ENCODE data around the gene TVP23C. TPM values are rescaled to one million over a fixed set of nuclear protein-coding genes. Genes with fewer than 3 reads are reported as not detected.
"Not testable (repeated sequence)": the region's sequence is repeated elsewhere in the genome, so short reads cannot be mapped to it uniquely, and the experiment has no call there.

TVP23C gene
- 11.5 and 16.9 TPM in 2 replicates for total RNA-seq (2021)
- long read RNA-seq, partial matches to known transcripts: 0 of 8 reads
- long read RNA-seq, other reads (novel, unspliced or antisense): 8 of 8 reads

- H2BK15ac ChIP-seq (ENCODE audit: low read depth, low read length); H4K20me1 ChIP-seq (ENCODE audit: control insufficient read depth, insufficient read depth, insufficient read length); H4K8ac ChIP-seq (replicated peaks; ENCODE audit: insufficient read length, low read depth, low read length); H3K4me1 ChIP-seq (ENCODE audit: insufficient read depth, low read length); H3K27me3 ChIP-seq (ENCODE audit: insufficient read depth, low read length); H4K5ac ChIP-seq (ENCODE audit: insufficient read length, low read depth, low read length); H3K9me3 Mint-ChIP-seq; H3K56ac ChIP-seq (ENCODE audit: insufficient read length, low read depth, low read length); H3K79me1 ChIP-seq (ENCODE audit: insufficient read depth, low read depth, low read length, poor library complexity, severe bottlenecking); H2BK20ac ChIP-seq (ENCODE audit: low read depth, low read length, poor library complexity, severe bottlenecking); H3K9ac ChIP-seq (ENCODE audit: extremely low read depth, insufficient read length, low read length); H3K4me2 ChIP-seq (ENCODE audit: insufficient read depth, insufficient read length, low read length); H2BK5ac ChIP-seq (ENCODE audit: insufficient read length, low read length); H3K27ac ChIP-seq (ENCODE audit: insufficient read length, low read depth, low read length); H2BK120ac ChIP-seq (ENCODE audit: low read depth, low read length, poor library complexity, severe bottlenecking); H2AK5ac ChIP-seq (ENCODE audit: insufficient read length, low read length); H2AFZ ChIP-seq (ENCODE audit: low read length); H3K18ac ChIP-seq (ENCODE audit: insufficient read length, low read depth, low read length); H4K91ac ChIP-seq (ENCODE audit: insufficient read length, low read depth, low read length); H3K14ac ChIP-seq (ENCODE audit: insufficient read depth, low read length); H3T11ph ChIP-seq (ENCODE audit: low read length); H2BK12ac ChIP-seq (ENCODE audit: insufficient read length, low read depth, low read length); H3K23me2 ChIP-seq (ENCODE audit: insufficient read length, low read depth, low read length, poor library complexity, severe bottlenecking); H3K4ac ChIP-seq (ENCODE audit: low read depth, low read length); H3K79me2 ChIP-seq (ENCODE audit: insufficient read depth, low read length); H3K27me3 Mint-ChIP-seq (ENCODE audit: low read depth); H3K23ac ChIP-seq (ENCODE audit: insufficient read length, low read depth, low read length); H3K9me3 ChIP-seq (ENCODE audit: control insufficient read depth, low read depth, low read length): not testable (repeated sequence)
- Mint-ChIP-seq H3K36me3 (ENCODE audit: insufficient read depth in 1 of 3, low read depth in 3 of 3) (peaks cover 2 to 17% (median 11%) of the 10 kb centered on the region in 3 experiments; a peak in 5 of 7 replicates), H3K4me3 (peak within 1 kb of the TSS; percentile 87 to 97), H3K27ac (peak within 1 kb of the TSS in 2 of 3 experiments; percentile 91 to 95; a peak in 4 of 7 replicates), H3K4me1 (peaks cover 12 to 23% of the 10 kb centered on the region in 2 experiments)
- DNase-seq: peak; percentile 97
- WGBS (ENCODE audit: extremely low coverage, insufficient read length, low lambda C conversion rate): no CpG with 5 or more reads among the region's 46 CpGs
These were observed at the start of gene TVP23C for GRCh38 chr17:15563375-15563857. TSS of gene TVP23C (minus strand) at chr17:15563483. CDS start at chr17:15563448, 35 bp downstream.

GRCh38 chr17:15592960-15593359 lies 29.7 kb upstream of the TVP23C start:
- H3T11ph ChIP-seq (ENCODE audit: low read length); H4K20me1 ChIP-seq (ENCODE audit: control insufficient read depth, insufficient read depth, insufficient read length); H3K9me3 ChIP-seq (ENCODE audit: control insufficient read depth, low read depth, low read length); H3K27ac Mint-ChIP-seq; H4K91ac ChIP-seq (ENCODE audit: insufficient read length, low read depth, low read length); H3K27ac ChIP-seq (ENCODE audit: insufficient read length, low read depth, low read length); H3K56ac ChIP-seq (ENCODE audit: insufficient read length, low read depth, low read length); H4K8ac ChIP-seq (replicated peaks; ENCODE audit: insufficient read length, low read depth, low read length); H2BK20ac ChIP-seq (ENCODE audit: low read depth, low read length, poor library complexity, severe bottlenecking); H4K5ac ChIP-seq (ENCODE audit: insufficient read length, low read depth, low read length); H3K79me2 ChIP-seq (ENCODE audit: insufficient read depth, low read length); H2BK5ac ChIP-seq (ENCODE audit: insufficient read length, low read length); H3K27me3 Mint-ChIP-seq (ENCODE audit: low read depth); H3K4me2 ChIP-seq (ENCODE audit: insufficient read depth, insufficient read length, low read length); H2BK12ac ChIP-seq (ENCODE audit: insufficient read length, low read depth, low read length); H3K4me1 ChIP-seq (ENCODE audit: insufficient read depth, low read length); H3K18ac ChIP-seq (ENCODE audit: insufficient read length, low read depth, low read length); H3K14ac ChIP-seq (ENCODE audit: insufficient read depth, low read length); H3K23ac ChIP-seq (ENCODE audit: insufficient read length, low read depth, low read length); H2BK120ac ChIP-seq (ENCODE audit: low read depth, low read length, poor library complexity, severe bottlenecking); H2AFZ ChIP-seq (ENCODE audit: low read length); H2AK5ac ChIP-seq (ENCODE audit: insufficient read length, low read length); H3K9me3 Mint-ChIP-seq; H3K27me3 ChIP-seq (ENCODE audit: insufficient read depth, low read length); H2BK15ac ChIP-seq (ENCODE audit: low read depth, low read length); H3K23me2 ChIP-seq (ENCODE audit: insufficient read length, low read depth, low read length, poor library complexity, severe bottlenecking); H3K79me1 ChIP-seq (ENCODE audit: insufficient read depth, low read depth, low read length, poor library complexity, severe bottlenecking); H3K4ac ChIP-seq (ENCODE audit: low read depth, low read length); DNase-seq; H3K4me3 Mint-ChIP-seq; H3K9ac ChIP-seq (ENCODE audit: extremely low read depth, insufficient read length, low read length); H3K36me3 Mint-ChIP-seq (ENCODE audit: insufficient read depth in 1 of 3, low read depth in 3 of 3): not testable (repeated sequence)
- no CpG with 5 or more reads among the region's 8 CpGs for WGBS (ENCODE audit: extremely low coverage, insufficient read length, low lambda C conversion rate)
- peaks cover 9 to 11% of the 10 kb centered on the region in 2 experiments for H3K4me1 Mint-ChIP-seq

Data from H9 (cell line).